Peyer's patch (tissue), 4 donors: ENCODE measurements around the gene HOXA5.

Experiments used
- POLR2A ChIP-seq, 2 donors: fragments of 450-650 bp; IDR thresholded peaks; one replicate each; pipeline ENCODE4 v1.5.1; 2017; ENCODE audit warnings: antibody characterized with exemption in 2 of 2, mild to moderate bottlenecking in 2 of 2, moderate library complexity in 2 of 2
- TF ChIP-seq, protein P1 (sequence below), 6 experiments: fragments of 450-650 bp in 4 of 6; fragments of 200-600 bp in 2 of 6; sonication (generic) in 1 of 6; IDR thresholded peaks; one replicate each; pipeline ENCODE4 v1.5.1; 2017 to 2019; ENCODE audit warnings: antibody characterized with exemption in 6 of 6, mild to moderate bottlenecking in 3 of 6, moderate library complexity in 1 of 6

GRCh38 chr7:27131390-27131819 lies 12.1 kb downstream of the HOXA5 start:
- TF ChIP-seq, protein P1, sequence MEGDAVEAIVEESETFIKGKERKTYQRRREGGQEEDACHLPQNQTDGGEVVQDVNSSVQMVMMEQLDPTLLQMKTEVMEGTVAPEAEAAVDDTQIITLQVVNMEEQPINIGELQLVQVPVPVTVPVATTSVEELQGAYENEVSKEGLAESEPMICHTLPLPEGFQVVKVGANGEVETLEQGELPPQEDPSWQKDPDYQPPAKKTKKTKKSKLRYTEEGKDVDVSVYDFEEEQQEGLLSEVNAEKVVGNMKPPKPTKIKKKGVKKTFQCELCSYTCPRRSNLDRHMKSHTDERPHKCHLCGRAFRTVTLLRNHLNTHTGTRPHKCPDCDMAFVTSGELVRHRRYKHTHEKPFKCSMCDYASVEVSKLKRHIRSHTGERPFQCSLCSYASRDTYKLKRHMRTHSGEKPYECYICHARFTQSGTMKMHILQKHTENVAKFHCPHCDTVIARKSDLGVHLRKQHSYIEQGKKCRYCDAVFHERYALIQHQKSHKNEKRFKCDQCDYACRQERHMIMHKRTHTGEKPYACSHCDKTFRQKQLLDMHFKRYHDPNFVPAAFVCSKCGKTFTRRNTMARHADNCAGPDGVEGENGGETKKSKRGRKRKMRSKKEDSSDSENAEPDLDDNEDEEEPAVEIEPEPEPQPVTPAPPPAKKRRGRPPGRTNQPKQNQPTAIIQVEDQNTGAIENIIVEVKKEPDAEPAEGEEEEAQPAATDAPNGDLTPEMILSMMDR (IDR thresholded peaks at IDR 0.05), result no peak
- no peak for TF ChIP-seq POLR2A (IDR thresholded peaks at IDR 0.05)
